ENCODE data around the gene LOXL1. TPM values are rescaled to one million over a fixed set of nuclear protein-coding genes. Genes with fewer than 3 reads are reported as not detected.
"Not testable (repeated sequence)": the region's sequence is repeated elsewhere in the genome, so short reads cannot be mapped to it uniquely, and the experiment has no call there.

The LOXL1 gene
- polyA plus RNA-seq, 1 of the 3 experiments (the other 2 are of a cell fraction): 50.3 TPM

- TF ChIP-seq, protein P1, sequence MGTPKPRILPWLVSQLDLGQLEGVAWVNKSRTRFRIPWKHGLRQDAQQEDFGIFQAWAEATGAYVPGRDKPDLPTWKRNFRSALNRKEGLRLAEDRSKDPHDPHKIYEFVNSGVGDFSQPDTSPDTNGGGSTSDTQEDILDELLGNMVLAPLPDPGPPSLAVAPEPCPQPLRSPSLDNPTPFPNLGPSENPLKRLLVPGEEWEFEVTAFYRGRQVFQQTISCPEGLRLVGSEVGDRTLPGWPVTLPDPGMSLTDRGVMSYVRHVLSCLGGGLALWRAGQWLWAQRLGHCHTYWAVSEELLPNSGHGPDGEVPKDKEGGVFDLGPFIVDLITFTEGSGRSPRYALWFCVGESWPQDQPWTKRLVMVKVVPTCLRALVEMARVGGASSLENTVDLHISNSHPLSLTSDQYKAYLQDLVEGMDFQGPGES (IDR thresholded peaks at IDR 0.05; ENCODE audit: low read depth, low read length): no peak
- TF ChIP-seq, protein P2, sequence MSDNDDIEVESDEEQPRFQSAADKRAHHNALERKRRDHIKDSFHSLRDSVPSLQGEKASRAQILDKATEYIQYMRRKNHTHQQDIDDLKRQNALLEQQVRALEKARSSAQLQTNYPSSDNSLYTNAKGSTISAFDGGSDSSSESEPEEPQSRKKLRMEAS (IDR thresholded peaks at IDR 0.05; ENCODE audit: low read depth): no peak
- TF ChIP-seq MEF2A (IDR thresholded peaks at IDR 0.05; ENCODE audit: borderline replicate concordance, low read depth) (no peak), ELF1 (IDR thresholded peaks at IDR 0.05) (no peak), RFX5 (IDR thresholded peaks at IDR 0.05; ENCODE audit: low read length) (no peak), TEAD4 (IDR thresholded peaks at IDR 0.05; ENCODE audit: borderline replicate concordance, insufficient read depth) (no peak; the same call in 1 of the 2 replicates), JUND (IDR thresholded peaks at IDR 0.05) (no peak; the same call in 1 of the 2 replicates), NFIC (IDR thresholded peaks at IDR 0.05; ENCODE audit: borderline replicate concordance) (peak; percentile 66; the same call in 1 of the 2 replicates)
- TF ChIP-seq, protein P3, sequence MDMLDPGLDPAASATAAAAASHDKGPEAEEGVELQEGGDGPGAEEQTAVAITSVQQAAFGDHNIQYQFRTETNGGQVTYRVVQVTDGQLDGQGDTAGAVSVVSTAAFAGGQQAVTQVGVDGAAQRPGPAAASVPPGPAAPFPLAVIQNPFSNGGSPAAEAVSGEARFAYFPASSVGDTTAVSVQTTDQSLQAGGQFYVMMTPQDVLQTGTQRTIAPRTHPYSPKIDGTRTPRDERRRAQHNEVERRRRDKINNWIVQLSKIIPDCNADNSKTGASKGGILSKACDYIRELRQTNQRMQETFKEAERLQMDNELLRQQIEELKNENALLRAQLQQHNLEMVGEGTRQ (IDR thresholded peaks at IDR 0.05; ENCODE audit: borderline replicate concordance, low read depth, low read length): no peak
Measured at GRCh38 chr15:73969151-73969759, 43.0 kb downstream of the LOXL1 start (continued).

DNA sequence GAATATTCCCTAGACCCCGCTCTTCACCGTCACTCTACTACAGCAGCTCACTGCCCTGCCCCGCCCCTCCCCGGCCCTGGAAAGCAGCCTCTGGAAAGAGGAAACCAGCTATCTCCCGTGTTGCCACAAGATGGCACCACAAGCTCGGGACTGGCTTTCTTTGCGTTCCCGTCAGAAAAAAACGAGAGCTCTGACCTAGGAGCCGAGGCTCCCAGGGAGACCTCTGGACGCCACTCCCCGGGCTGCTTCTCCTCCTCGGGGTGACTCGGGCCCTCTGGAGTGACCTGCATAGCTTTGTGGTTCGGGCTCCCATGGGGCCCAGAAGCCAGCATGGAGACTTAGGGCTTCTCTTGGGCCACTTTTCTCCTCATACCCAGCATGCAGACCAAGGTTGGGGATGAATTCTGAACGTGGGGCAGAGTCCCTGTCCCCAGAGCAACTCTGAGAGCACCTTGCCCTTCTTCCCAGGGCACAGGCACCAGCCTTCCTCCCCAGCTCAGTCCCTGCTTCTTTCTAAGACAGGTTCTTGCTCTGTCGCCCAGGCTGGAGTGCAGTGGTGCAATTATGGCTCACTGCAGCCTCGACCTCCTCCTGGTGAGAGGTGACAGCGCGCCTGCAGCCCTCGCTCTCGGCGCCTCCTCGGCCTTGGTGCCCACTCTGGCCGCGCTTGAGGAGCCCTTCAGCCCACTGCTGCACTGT, 46.9 kb downstream of the LOXL1 start:
- CTCF ChIA-PET: interaction anchor here (0.6 to 14.9 kb wide), 46 partner anchors 9 to 402 kb away, joined by 3 to 280 read pairs (median 4); partner anchors contain the start of genes PML, STOML1 and TBC1D21
- Histone ChIP-seq H3K9me2 (no peaks in the 10 kb centered on the region), H3K36me3 (replicated peaks in 1 of 2; ENCODE audit: control insufficient read depth in 1 of 2, insufficient read depth in 2 of 2, low read length in 1 of 2) (no peaks in the 10 kb centered on the region), H3K9me3 (no peaks in the 10 kb centered on the region), H3F3A (replicated peaks; ENCODE audit: insufficient read depth) (peaks cover 12% of the 10 kb centered on the region), H3K4me3 (ENCODE audit: low read depth in 2 of 2, low read length in 1 of 2) (peak overlapping the region in 1 of 2 experiments; percentile 50; a peak in 1 of 4 replicates), H3K27me3 (ENCODE audit: insufficient read depth) (no peaks in the 10 kb centered on the region), H2AFZ (ENCODE audit: low read depth) (peak overlapping the region; percentile 87), H3K9ac (no peak overlapping the region), H3K4me2 (peak overlapping the region; percentile 73), H3K27ac (ENCODE audit: low read depth in 2 of 2, low read length in 1 of 2) (no peak overlapping the region), H3K79me2 (ENCODE audit: insufficient read depth) (no peaks in the 10 kb centered on the region), H4K20me1 (ENCODE audit: insufficient read depth) (no peaks in the 10 kb centered on the region), H3K4me1 (ENCODE audit: control insufficient read depth in 1 of 2, insufficient read depth in 2 of 2, low read depth in 1 of 2, low read length in 1 of 2) (peaks cover 8 to 10% of the 10 kb centered on the region in 2 experiments; a peak in 2 of 4 replicates)
- TF ChIP-seq, protein P2 (IDR thresholded peaks at IDR 0.05; ENCODE audit: low read depth): no peak
- TF ChIP-seq SIN3A (IDR thresholded peaks at IDR 0.05; ENCODE audit: borderline replicate concordance, low read depth, low read length) (no peak), CHD2 (IDR thresholded peaks at IDR 0.05; ENCODE audit: low read length, partially characterized antibody) (peak; percentile 39), SMC3 (IDR thresholded peaks at IDR 0.05; ENCODE audit: low read depth, low read length) (peak; percentile 94), RAD21 (IDR thresholded peaks at IDR 0.05; ENCODE audit: low read length) (peak; percentile 97), CTCF (IDR thresholded peaks at IDR 0.05) (peak; percentile 84), NFIC (IDR thresholded peaks at IDR 0.05; ENCODE audit: borderline replicate concordance) (no peak), RFX5 (IDR thresholded peaks at IDR 0.05; ENCODE audit: low read length) (0 out of 2 replicates have a peak, but pooled peaks have one; percentile 17)
- 46% methylated on average over 19 of the region's 26 CpGs for WGBS (ENCODE audit: low lambda C conversion rate)
- POLR2A ChIA-PET: interaction anchor here (2.0 kb wide), 1 partner anchor 22 kb away, joined by 6 read pairs; no protein-coding TSS in a partner anchor
- peak; percentile 93 for DNase-seq

DNA sequence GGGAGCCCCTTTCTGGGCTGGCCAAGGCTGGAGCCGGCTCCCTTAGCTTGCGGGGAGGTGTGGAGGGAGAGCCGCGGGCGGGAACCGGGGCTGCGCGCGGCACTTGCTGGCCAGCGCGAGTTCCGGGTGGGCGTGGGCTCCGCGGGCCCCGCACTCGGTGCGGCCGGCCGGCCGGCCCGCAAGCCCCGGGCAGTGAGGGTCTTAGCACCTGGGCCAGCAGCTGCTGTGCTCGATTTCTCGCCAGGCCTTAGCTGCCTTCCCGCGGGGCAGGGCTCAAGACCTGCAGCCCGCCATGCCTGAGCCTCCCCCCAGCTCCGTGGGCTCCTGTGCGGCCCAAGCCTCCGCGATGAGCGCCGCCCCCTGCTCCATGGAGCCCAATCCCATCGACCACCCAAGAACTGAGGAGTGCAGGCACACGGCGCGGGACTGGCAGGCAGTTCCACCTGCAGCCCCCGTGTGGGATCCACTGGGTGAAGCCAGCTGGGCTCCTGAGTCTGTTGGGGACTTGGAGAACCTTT, 47.5 kb downstream of the LOXL1 start:
- H3K27ac ChIP-seq (ENCODE audit: low read depth in 2 of 2, low read length in 1 of 2); H3K9ac ChIP-seq; DNase-seq; H3K4me3 ChIP-seq (ENCODE audit: low read depth in 2 of 2, low read length in 1 of 2); POLR2A ChIA-PET; H3K27me3 ChIP-seq (ENCODE audit: insufficient read depth); H3K9me2 ChIP-seq; H3K4me1 ChIP-seq (ENCODE audit: control insufficient read depth in 1 of 2, insufficient read depth in 2 of 2, low read depth in 1 of 2, low read length in 1 of 2); H2AFZ ChIP-seq (ENCODE audit: low read depth); H3K36me3 ChIP-seq (replicated peaks in 1 of 2; ENCODE audit: control insufficient read depth in 1 of 2, insufficient read depth in 2 of 2, low read length in 1 of 2); H3K79me2 ChIP-seq (ENCODE audit: insufficient read depth); H4K20me1 ChIP-seq (ENCODE audit: insufficient read depth); H3K4me2 ChIP-seq; H3K9me3 ChIP-seq: not testable (repeated sequence)
- CTCF ChIA-PET: interaction anchor here (0.7 to 14.9 kb wide), 19 partner anchors 10 to 402 kb away, joined by 3 to 280 read pairs (median 6); partner anchors contain the start of genes PML, STOML1 and TBC1D21
- peaks cover 12% of the 10 kb centered on the region for H3F3A ChIP-seq (replicated peaks; ENCODE audit: insufficient read depth)
- WGBS (ENCODE audit: low lambda C conversion rate): 98% methylated on average over 9 of the region's 39 CpGs
